Measurements from ENCODE around the gene LRP1-AS.

LRP1-AS gene

GRCh38 chr12:57099047-57099714, 48.2 kb downstream of the LRP1-AS start:
- DNase-seq (ENCODE audit: low read depth, low spot score): no peak

- no peak for DNase-seq (ENCODE audit: low read depth, low spot score)
Measured at GRCh38 chr12:57098546-57098945, 48.9 kb downstream of the LRP1-AS start.

DNA sequence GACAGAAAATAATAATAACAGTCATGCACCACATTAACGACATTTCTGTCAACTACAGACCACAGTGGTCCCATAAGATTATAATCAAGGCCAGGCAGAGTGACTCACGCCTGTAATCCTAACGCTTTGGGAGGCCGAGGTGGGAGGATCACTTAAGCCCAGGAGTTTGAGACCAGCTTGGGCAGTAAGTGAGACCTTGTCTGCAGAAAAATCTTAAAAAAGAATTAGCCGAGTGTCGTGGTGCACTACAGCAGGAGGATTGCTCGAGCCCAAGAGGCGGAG, 49.9 kb downstream of the LRP1-AS start:
- DNase-seq (ENCODE audit: low read depth, low spot score): no peak

DNA sequence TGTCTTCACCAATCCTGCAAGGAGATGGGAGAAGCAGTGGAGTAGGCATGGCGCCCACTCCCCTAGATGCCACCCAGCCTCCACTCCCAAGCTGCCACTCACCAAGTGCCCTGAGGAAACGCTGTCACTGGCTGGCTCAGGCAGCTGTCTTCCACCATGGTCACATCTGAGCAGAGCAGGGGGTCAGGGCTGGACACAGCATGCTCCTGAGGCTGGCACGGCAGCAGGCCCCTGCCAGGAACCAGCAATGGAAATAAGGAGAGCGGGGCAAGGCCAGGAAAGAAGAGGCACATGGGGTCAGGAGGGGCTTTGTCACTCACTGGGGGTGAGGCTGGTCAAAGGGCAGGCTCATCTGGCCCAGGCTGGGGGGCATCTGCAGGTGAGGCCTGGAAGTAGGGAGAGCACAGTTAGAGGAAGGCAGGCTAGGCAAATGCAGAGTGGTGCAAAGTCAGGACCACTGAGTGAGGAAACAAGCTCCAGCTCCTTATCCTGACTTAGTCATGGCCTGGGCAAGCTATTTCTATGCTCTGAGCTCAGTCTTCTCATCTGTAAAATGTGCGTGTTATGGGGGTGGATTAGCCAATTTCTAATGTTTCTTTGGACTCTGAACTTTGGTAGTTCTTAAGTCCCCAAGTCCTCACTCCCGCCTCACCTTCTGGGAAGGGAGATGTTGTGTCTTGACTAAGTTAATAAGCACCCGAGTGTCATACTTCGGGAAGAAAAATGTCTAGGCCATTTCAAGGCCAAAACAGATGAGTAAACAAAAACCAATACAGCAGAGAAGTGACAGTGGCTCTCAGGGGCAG, 50.5 kb downstream of the LRP1-AS start:
- no peak for DNase-seq (ENCODE audit: low read depth, low spot score)

DNA sequence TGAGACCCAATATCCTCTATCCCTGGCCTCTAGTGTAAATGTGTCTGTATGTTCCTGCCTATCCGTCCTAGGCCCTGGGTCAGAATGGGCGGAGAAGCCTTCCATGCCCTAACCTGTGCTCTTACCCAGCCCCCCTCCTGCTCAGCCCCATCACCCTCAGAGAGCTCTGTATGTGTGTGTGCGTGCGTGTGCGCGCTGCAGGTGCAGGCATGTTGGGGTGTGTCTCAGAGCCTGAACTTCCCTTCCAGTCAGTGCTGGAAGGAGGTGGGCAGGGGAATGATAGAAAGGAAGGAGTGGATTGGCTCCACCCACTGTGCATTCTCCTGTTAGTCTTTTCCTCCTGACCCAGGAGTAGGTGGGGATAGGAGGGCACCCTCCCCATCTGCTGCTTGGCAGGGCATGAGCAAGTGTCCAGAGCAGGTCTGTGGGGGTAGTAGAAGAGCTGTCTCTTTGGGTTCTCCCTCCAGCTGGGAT, 51.3 kb downstream of the LRP1-AS start:
- DNase-seq (ENCODE audit: low read depth, low spot score): no peak

DNA sequence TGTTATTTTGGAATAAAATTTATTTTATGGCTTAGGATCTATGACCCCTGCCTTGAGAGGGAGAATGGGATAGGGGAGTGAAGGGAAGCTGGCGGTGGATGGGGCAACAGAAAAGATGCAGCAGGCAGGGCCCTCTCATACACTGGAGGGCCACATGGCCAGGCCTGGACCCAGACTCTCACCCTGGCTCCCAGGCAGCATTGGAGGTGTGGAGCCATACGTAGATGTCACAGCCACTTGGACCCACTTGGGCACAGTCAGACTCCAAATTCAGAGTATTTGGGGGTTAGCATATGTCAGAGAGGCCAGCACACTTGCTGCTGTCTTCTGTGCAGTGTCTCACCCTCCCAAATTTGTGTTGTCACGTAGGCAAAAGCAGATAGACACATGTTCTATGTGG, 52.0 kb downstream of the LRP1-AS start:
- DNase-seq (ENCODE audit: low read depth, low spot score): no peak

Measured in astrocyte of the hippocampus (primary cell).